IMR-90 (cell line): ENCODE measurements around the gene SCAF11. TPM values are rescaled to one million over a fixed set of nuclear protein-coding genes. Genes with fewer than 3 reads are reported as not detected.

Experiments used
- ATAC-seq: fragments of 200-7000 bp; cut with Tn5 transposase; 2 replicates; pipeline ENCODE4 v1.9.1; 2020; ENCODE audit warnings: low read depth, mild to moderate bottlenecking, moderate library complexity
- BruUV-seq: library from RNA; stranded (reverse); fragments of 400-500 nt; replicated peaks from 2 replicates; lab custom pipeline; 2021; lab: Mats Ljungman, UMichigan
- CTCF ChIA-PET: fragments of 300-600 bp; formaldehyde crosslinking; extraction: SDS; loops from one replicate; lab custom pipeline; 2021; ENCODE audit warnings: antibody characterized with exemption; lab: Yijun Ruan, JAX
- POLR2A ChIA-PET: fragments of 300-600 bp; sonication (Branson Sonifier 250); formaldehyde crosslinking; loops from one replicate; lab custom pipeline; 2022; ENCODE audit warnings: antibody characterized with exemption; ENCODE audit not compliant: unreplicated experiment; lab: Charles Lee
- DNase-seq: peaks from one replicate; pipeline ENCODE4 v3.0.0; 2013
- H2AFZ ChIP-seq: replicated peaks from 2 replicates; pipeline ENCODE3; 2013; ENCODE audit warnings: low read length, mild to moderate bottlenecking; ENCODE audit not compliant: poor library complexity
- H2AK5ac ChIP-seq: 2 replicates; pipeline ENCODE4 v1.6.1; 2013; ENCODE audit warnings: low read depth, low read length, inconsistent platforms
- H2AK9ac ChIP-seq: replicated peaks from 2 replicates; pipeline ENCODE3; 2013; ENCODE audit warnings: mild to moderate bottlenecking, low read depth, low read length, moderate library complexity; ENCODE audit not compliant: poor library complexity
- H2BK120ac ChIP-seq: 2 replicates; pipeline ENCODE4 v1.6.1; 2013; ENCODE audit warnings: low read depth, low read length, inconsistent platforms
- H2BK15ac ChIP-seq: 3 replicates; pipeline ENCODE4 v1.6.1; 2013; ENCODE audit warnings: low read depth, low read length, inconsistent platforms
- H2BK20ac ChIP-seq: 2 replicates; pipeline ENCODE4 v1.6.1; 2013; ENCODE audit warnings: low read depth, mild to moderate bottlenecking, inconsistent platforms, low read length, moderate library complexity
- H2BK5ac ChIP-seq: 2 replicates; pipeline ENCODE4 v1.6.1; 2013; ENCODE audit warnings: mild to moderate bottlenecking, low read depth, low read length, inconsistent platforms; ENCODE audit not compliant: poor library complexity, severe bottlenecking
- H3K14ac ChIP-seq: replicated peaks from 2 replicates; pipeline ENCODE4 v1.6.1; 2013; ENCODE audit warnings: low read depth, low read length, inconsistent platforms
- H3K18ac ChIP-seq: 2 replicates; pipeline ENCODE4 v1.6.1; 2013; ENCODE audit warnings: low read depth, low read length, control low read depth
- H3K23ac ChIP-seq: 2 replicates; pipeline ENCODE4 v1.6.1; 2013; ENCODE audit warnings: low read depth, low read length, inconsistent platforms
- H3K27ac ChIP-seq: 2 replicates; pipeline ENCODE4 v1.5.1; 2013; ENCODE audit warnings: mild to moderate bottlenecking, control low read depth, low read length; ENCODE audit not compliant: insufficient read depth
- H3K27me3 ChIP-seq: 2 replicates; pipeline ENCODE4 v1.6.1; 2013; ENCODE audit warnings: low read length; ENCODE audit not compliant: control insufficient read depth, insufficient read depth
- H3K36me3 ChIP-seq: 2 replicates; pipeline ENCODE4 v1.6.1; 2013; ENCODE audit warnings: low read length, mixed read lengths; ENCODE audit not compliant: control insufficient read depth, insufficient read depth
- H3K4ac ChIP-seq: 2 replicates; pipeline ENCODE4 v1.6.1; 2013; ENCODE audit warnings: low read depth, low read length, inconsistent platforms
- H3K4me1 ChIP-seq: 2 replicates; pipeline ENCODE4 v1.6.1; 2013; ENCODE audit warnings: low read length, mixed read lengths; ENCODE audit not compliant: control insufficient read depth, insufficient read depth
- H3K4me2 ChIP-seq: 2 replicates; pipeline ENCODE4 v1.6.1; 2013; ENCODE audit warnings: low read depth, mild to moderate bottlenecking, control low read depth, low read length, moderate library complexity
- H3K4me3 ChIP-seq: 2 replicates; pipeline ENCODE4 v1.5.1; 2013; ENCODE audit warnings: low read depth, mild to moderate bottlenecking, control low read depth, low read length, moderate library complexity; ENCODE audit not compliant: insufficient read depth
- H3K56ac ChIP-seq: 2 replicates; pipeline ENCODE4 v1.6.1; 2013; ENCODE audit warnings: low read length, inconsistent platforms; ENCODE audit not compliant: insufficient read depth; ENCODE audit errors: extremely low read depth
- H3K79me1 ChIP-seq, 2 experiments: 2 replicates each; pipeline ENCODE4 v1.6.1; 2013; ENCODE audit warnings: low read length in 2 of 2, inconsistent platforms in 1 of 2, low read depth in 1 of 2
- H3K9ac ChIP-seq: 2 replicates; pipeline ENCODE4 v1.6.1; 2013; ENCODE audit warnings: low read depth, low read length, control low read depth
- H3K9me1 ChIP-seq: 2 replicates; pipeline ENCODE4 v1.6.1; 2013; ENCODE audit warnings: low read length, inconsistent platforms; ENCODE audit not compliant: insufficient read depth
- H3K9me3 ChIP-seq: 2 replicates; pipeline ENCODE4 v1.6.1; 2013; ENCODE audit warnings: low read length; ENCODE audit not compliant: control insufficient read depth, insufficient read depth
- H4K20me1 ChIP-seq: 2 replicates; pipeline ENCODE4 v1.6.1; 2013; ENCODE audit warnings: low read length, inconsistent platforms; ENCODE audit not compliant: insufficient read depth
- H4K5ac ChIP-seq: 2 replicates; pipeline ENCODE4 v1.6.1; 2013; ENCODE audit warnings: mild to moderate bottlenecking, low read depth, low read length, control low read depth
- H4K8ac ChIP-seq, 2 experiments: 2 replicates each; pipeline ENCODE4 v1.6.1; 2013; ENCODE audit warnings: low read depth in 2 of 2, low read length in 2 of 2, control low read depth in 1 of 2, inconsistent platforms in 1 of 2
- H4K91ac ChIP-seq: 2 replicates; pipeline ENCODE4 v1.6.1; 2013; ENCODE audit warnings: low read depth, low read length, inconsistent platforms; ENCODE audit not compliant: insufficient read depth
- BHLHE40 ChIP-seq: fragments of 150-350 bp; IDR thresholded peaks from 2 replicates; pipeline ENCODE4 v1.6.1; 2016; ENCODE audit warnings: mild to moderate bottlenecking, low read depth, low read length
- CEBPB ChIP-seq: IDR thresholded peaks from 2 replicates; pipeline ENCODE4 v1.6.1; 2012; ENCODE audit warnings: low read depth, low read length, improper control_type of control experiment
- CHD1 ChIP-seq: IDR thresholded peaks from 2 replicates; pipeline ENCODE4 v1.6.1; 2012; ENCODE audit warnings: low read depth, low read length, improper control_type of control experiment
- FOS ChIP-seq: fragments of 150-350 bp; IDR thresholded peaks from 2 replicates; pipeline ENCODE4 v1.6.1; 2016; ENCODE audit warnings: low read depth, low read length
- MAFK ChIP-seq: IDR thresholded peaks from 2 replicates; pipeline ENCODE4 v1.6.1; 2012; ENCODE audit warnings: low read depth, low read length, improper control_type of control experiment
- MAZ ChIP-seq: IDR thresholded peaks from 2 replicates; pipeline ENCODE4 v1.6.1; 2012; ENCODE audit warnings: low read depth, mild to moderate bottlenecking, low read length, improper control_type of control experiment, moderate library complexity, borderline replicate concordance
- MXI1 ChIP-seq: IDR thresholded peaks from 2 replicates; pipeline ENCODE4 v1.6.1; 2012; ENCODE audit warnings: low read depth, mild to moderate bottlenecking, low read length, moderate library complexity, borderline replicate concordance
- NFE2L2 ChIP-seq: fragments of 150-350 bp; IDR thresholded peaks from 2 replicates; pipeline ENCODE4 v1.6.1; 2016; ENCODE audit warnings: low read depth, mild to moderate bottlenecking, low read length
- POLR2A ChIP-seq: IDR thresholded peaks from 2 replicates; pipeline ENCODE4 v1.6.1; 2012; ENCODE audit warnings: mild to moderate bottlenecking, low read depth, low read length
- RAD21 ChIP-seq: IDR thresholded peaks from 2 replicates; pipeline ENCODE4 v1.6.1; 2012; ENCODE audit warnings: low read length, improper control_type of control experiment
- RCOR1 ChIP-seq: IDR thresholded peaks from 2 replicates; pipeline ENCODE4 v1.6.1; 2012; ENCODE audit warnings: mild to moderate bottlenecking, low read length, improper control_type of control experiment; ENCODE audit not compliant: insufficient replicate concordance
- RFX5 ChIP-seq: IDR thresholded peaks from 2 replicates; pipeline ENCODE4 v1.8.0; 2012; ENCODE audit warnings: low read depth, mild to moderate bottlenecking, low read length, moderate library complexity
- SMC3 ChIP-seq: fragments of 150-350 bp; IDR thresholded peaks from 2 replicates; pipeline ENCODE4 v1.6.1; 2016; ENCODE audit warnings: low read depth, mild to moderate bottlenecking, antibody characterized with exemption, low read length, moderate library complexity
- WGBS, 2 experiments: methylation state at CpG; one replicate each; pipeline versions ENCODE4 v1.1.5 to v1.1.7; 2013; ENCODE audit warnings: missing lambda C conversion rate in 2 of 2; ENCODE audit not compliant: insufficient read length in 1 of 2; ENCODE audit errors: extremely low coverage in 2 of 2; 5-methylcytosine and 5-hydroxymethylcytosine counted together
- dilution Hi-C: fragments of 300-500 bp; cut with HindIII; formaldehyde crosslinking; loops from one replicate; pipeline ENCODE4 v1.14.3; 2018; ENCODE audit warnings: low sequenced_read_pairs; ENCODE audit not compliant: unreplicated experiment
- in situ Hi-C: fragments of 300-500 bp; cut with MboI; formaldehyde crosslinking; loops from 3 replicates; pipeline ENCODE4 v1.14.3; 2019; ENCODE audit warnings: low sequenced_read_pairs, inconsistent platforms, mixed read lengths
- intact Hi-C: fragments of 100-400 bp; cut with micrococcal nuclease; formaldehyde crosslinking; loops from 2 replicates; pipeline ENCODE4 v1.10.0; 2022
- polyA plus RNA-seq, 3 experiments: library from polyadenylated mRNA; depleted of rRNA; stranded (reverse); fragments of >200 nt; gene quantifications; 2 replicates each; pipeline ENCODE4 v1.2.3, GENCODE V29; 2012; ENCODE audit warnings: low replicate concordance in 1 of 3
- total RNA-seq: library from RNA; depleted of rRNA; stranded (reverse); fragments of >200 nt; gene quantifications from 2 replicates; pipeline ENCODE4 v1.2.3, GENCODE V29; 2012
- TF ChIP-seq, protein P1 (sequence below): conservative IDR thresholded peaks from 2 replicates; pipeline ENCODE4 v1.5.1; 2012; ENCODE audit warnings: mild to moderate bottlenecking, low read depth, low read length, improper control_type of control experiment
- TF ChIP-seq, protein P2 (sequence below): fragments of 150-350 bp; IDR thresholded peaks from 2 replicates; pipeline ENCODE4 v1.6.1; 2016; ENCODE audit warnings: low read depth, mild to moderate bottlenecking, low read length, moderate library complexity, borderline replicate concordance
- TF ChIP-seq, protein P3 (sequence below): fragments of 150-350 bp; IDR thresholded peaks from 2 replicates; pipeline ENCODE4 v1.6.1; 2017; ENCODE audit warnings: mild to moderate bottlenecking, antibody characterized with exemption, low read length, low read depth

SCAF11 gene
- total and polyA plus RNA-seq, 2 of the 4 experiments (the other 2 are of a cell fraction): 33.9 to 70.4 TPM

DNA sequence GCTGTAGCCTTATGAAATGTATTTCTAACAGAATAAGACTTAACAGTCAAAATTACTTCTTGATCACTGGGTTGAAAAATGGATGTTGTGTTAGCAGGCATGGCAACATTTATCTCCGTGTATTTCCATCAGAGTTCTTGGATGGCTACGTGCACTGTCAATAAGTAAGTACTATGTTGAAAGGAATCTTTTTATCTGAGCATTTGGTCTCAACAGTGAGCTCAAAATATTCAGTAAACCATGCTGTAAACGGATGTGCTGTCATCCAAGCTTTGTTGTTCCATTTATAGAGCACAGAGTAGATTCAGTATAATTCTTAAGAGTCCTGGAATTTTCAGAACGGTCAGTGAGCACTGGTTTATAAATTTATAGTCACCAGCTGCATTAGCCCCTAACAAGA, 15.5 kb downstream of the SCAF11 start:
- H3K27ac ChIP-seq: no peak overlapping the region

More for the DNA sequence above, 15.5 kb downstream of the SCAF11 start:
- DNase-seq (no peak), ATAC-seq (no peak)
- Histone ChIP-seq H3K27me3 (no peaks in the 10 kb centered on the region), H3K4ac (no peak overlapping the region), H3K79me1 (peaks cover 34 to 65% of the 10 kb centered on the region in 2 experiments), H2AK9ac (no peak overlapping the region), H3K4me2 (no peak overlapping the region), H2BK5ac (peak overlapping the region; percentile 43), H4K8ac (0 out of 4 replicates have a peak overlapping the region, but pooled peaks of 1 of the 2 experiments have one; percentile 21), H3K23ac (no peak overlapping the region), H4K20me1 (peaks cover 54% of the 10 kb centered on the region), H3K14ac (0 out of 2 replicates have a peak overlapping the region, but pooled peaks have one; percentile 39), H4K5ac (no peak overlapping the region), H3K9me1 (peaks cover 5% of the 10 kb centered on the region; the same call in 1 of the 2 replicates), H3K4me1 (peaks cover 11% of the 10 kb centered on the region), H2AK5ac (no peak overlapping the region), H3K4me3 (no peak overlapping the region), H2BK20ac (no peak overlapping the region), H3K56ac (no peak overlapping the region), H2AFZ (no peak overlapping the region), H3K36me3 (peaks cover 3% of the 10 kb centered on the region), H2BK15ac (0 out of 3 replicates have a peak overlapping the region, but pooled peaks have one; percentile 23), H4K91ac (no peak overlapping the region), H3K18ac (no peak overlapping the region), H2BK120ac (no peak overlapping the region), H3K9me3 (no peaks in the 10 kb centered on the region), H3K9ac (no peak overlapping the region)
- no TSS peak for BruUV-seq
- WGBS, 2 experiments: 100% methylated on average over 2 of the region's 4 CpGs; no CpG with 5 or more reads in 1 of the 2 experiments
- dilution Hi-C loops: no loop called here
- POLR2A ChIA-PET: no interaction called here
- intact Hi-C loops: no loop called here
- TF ChIP-seq, protein P1, sequence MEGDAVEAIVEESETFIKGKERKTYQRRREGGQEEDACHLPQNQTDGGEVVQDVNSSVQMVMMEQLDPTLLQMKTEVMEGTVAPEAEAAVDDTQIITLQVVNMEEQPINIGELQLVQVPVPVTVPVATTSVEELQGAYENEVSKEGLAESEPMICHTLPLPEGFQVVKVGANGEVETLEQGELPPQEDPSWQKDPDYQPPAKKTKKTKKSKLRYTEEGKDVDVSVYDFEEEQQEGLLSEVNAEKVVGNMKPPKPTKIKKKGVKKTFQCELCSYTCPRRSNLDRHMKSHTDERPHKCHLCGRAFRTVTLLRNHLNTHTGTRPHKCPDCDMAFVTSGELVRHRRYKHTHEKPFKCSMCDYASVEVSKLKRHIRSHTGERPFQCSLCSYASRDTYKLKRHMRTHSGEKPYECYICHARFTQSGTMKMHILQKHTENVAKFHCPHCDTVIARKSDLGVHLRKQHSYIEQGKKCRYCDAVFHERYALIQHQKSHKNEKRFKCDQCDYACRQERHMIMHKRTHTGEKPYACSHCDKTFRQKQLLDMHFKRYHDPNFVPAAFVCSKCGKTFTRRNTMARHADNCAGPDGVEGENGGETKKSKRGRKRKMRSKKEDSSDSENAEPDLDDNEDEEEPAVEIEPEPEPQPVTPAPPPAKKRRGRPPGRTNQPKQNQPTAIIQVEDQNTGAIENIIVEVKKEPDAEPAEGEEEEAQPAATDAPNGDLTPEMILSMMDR: no peak
- TF ChIP-seq FOS (no peak), BHLHE40 (no peak), CEBPB (no peak), NFE2L2 (no peak), SMC3 (no peak), RAD21 (no peak), MAZ (no peak), RCOR1 (no peak), RFX5 (no peak), CHD1 (no peak), POLR2A (no peak), MXI1 (no peak), MAFK (no peak)
- TF ChIP-seq, protein P2, sequence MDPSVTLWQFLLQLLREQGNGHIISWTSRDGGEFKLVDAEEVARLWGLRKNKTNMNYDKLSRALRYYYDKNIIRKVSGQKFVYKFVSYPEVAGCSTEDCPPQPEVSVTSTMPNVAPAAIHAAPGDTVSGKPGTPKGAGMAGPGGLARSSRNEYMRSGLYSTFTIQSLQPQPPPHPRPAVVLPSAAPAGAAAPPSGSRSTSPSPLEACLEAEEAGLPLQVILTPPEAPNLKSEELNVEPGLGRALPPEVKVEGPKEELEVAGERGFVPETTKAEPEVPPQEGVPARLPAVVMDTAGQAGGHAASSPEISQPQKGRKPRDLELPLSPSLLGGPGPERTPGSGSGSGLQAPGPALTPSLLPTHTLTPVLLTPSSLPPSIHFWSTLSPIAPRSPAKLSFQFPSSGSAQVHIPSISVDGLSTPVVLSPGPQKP: no peak
- TF ChIP-seq, protein P3, sequence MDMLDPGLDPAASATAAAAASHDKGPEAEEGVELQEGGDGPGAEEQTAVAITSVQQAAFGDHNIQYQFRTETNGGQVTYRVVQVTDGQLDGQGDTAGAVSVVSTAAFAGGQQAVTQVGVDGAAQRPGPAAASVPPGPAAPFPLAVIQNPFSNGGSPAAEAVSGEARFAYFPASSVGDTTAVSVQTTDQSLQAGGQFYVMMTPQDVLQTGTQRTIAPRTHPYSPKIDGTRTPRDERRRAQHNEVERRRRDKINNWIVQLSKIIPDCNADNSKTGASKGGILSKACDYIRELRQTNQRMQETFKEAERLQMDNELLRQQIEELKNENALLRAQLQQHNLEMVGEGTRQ: no peak
- in situ Hi-C loops: no loop called here
- CTCF ChIA-PET: interaction anchor here (0.5 kb wide), 1 partner anchor 43 kb away, joined by 3 read pairs; no protein-coding TSS in a partner anchor
